T-helper 1 cell treated with Interleukin-12 subunit alpha and Interleukin-12 subunit beta and Interleukin-4 antibody, amounts not matched to agents 30 ng/mL and 1 ng/mL, for 36 hours (primary cell): ENCODE measurements around the gene EXOC3. TPM values are rescaled to one million over a fixed set of nuclear protein-coding genes. Genes with fewer than 3 reads are reported as not detected.

ENCODE experiments used
- intact Hi-C: fragments of 100-400 bp; cut with micrococcal nuclease; formaldehyde crosslinking; loops from one replicate; pipeline ENCODE4 v1.15.1; 2024
- total RNA-seq: library from RNA; stranded (reverse); gene quantifications from 2 replicates; pipeline ENCODE4 v1.2.3, GENCODE V29; 2022

Gene EXOC3
- total RNA-seq, 1 donor from 2014 or later: 89.9 TPM

DNA sequence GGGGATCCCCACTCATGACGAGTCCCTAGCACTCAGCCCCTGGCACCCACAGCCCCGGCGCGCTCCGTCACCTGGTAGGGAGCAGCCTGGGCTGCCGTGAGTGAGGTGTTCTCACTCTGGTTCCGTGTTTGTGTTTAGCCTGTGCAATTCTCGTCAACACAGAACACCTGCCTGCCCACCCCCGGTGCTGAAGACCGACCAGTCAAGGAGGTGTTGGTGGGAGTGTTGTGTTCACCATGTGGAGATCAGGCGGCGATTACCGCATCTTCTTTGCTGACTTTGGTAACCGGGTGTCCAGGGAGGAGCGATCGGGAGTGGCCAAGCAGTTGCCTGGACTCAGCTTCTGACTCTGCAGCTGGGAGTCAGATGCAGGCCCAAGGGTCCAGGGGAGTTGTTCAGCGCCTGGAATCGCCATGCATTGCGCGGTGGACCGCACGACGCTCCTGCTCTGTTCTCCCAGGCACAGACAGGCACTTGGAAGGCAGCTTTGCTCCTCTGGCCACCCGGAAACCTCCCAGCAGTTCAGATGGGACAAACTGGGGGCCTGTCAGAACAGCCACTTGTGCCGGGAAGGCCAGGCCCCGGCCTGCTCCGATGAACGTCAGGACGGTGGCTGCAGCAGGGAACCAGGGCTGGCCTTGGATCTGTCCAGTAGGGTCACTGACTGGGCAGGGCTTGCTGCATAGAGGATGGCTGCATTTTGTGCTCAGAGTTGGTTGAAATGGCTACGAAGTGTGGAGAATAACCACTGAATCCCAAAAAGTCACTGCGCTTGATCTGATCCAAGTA is 28.2 kb downstream of the EXOC3 start:
- intact Hi-C loops: loop anchor here (10.0 kb wide), 1 partner anchor 874 kb away; the partner anchor contains the start of gene CLPTM1L

DNA sequence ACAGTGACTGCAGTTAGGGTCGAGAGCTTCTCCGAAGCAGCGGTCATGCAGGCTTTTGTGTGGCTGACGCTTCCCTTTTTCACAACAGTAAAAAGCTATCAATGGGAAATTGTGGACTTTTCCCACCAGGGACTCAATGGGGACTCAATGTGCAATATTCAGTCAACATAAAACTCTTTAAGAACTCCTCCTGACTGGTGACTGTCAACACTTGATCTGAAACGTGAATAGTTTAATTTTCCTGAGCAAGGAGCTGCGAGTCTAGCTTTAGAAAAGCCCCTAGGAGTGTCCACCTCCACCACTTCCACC is 28.7 kb downstream of the EXOC3 start:
- intact Hi-C loops: loop anchor here (1.0 to 10.0 kb wide), 6 partner anchors 8 to 873 kb away; partner anchors contain the start of genes CCDC127, CLPTM1L, SDHA and TPPP

- intact Hi-C loops: loop anchor here (1.0 to 10.0 kb wide), 6 partner anchors 9 to 873 kb away; partner anchors contain the start of genes CCDC127, CLPTM1L, SDHA and TPPP
Measured at GRCh38 chr5:472076-472655, 29.2 kb downstream of the EXOC3 start.

DNA sequence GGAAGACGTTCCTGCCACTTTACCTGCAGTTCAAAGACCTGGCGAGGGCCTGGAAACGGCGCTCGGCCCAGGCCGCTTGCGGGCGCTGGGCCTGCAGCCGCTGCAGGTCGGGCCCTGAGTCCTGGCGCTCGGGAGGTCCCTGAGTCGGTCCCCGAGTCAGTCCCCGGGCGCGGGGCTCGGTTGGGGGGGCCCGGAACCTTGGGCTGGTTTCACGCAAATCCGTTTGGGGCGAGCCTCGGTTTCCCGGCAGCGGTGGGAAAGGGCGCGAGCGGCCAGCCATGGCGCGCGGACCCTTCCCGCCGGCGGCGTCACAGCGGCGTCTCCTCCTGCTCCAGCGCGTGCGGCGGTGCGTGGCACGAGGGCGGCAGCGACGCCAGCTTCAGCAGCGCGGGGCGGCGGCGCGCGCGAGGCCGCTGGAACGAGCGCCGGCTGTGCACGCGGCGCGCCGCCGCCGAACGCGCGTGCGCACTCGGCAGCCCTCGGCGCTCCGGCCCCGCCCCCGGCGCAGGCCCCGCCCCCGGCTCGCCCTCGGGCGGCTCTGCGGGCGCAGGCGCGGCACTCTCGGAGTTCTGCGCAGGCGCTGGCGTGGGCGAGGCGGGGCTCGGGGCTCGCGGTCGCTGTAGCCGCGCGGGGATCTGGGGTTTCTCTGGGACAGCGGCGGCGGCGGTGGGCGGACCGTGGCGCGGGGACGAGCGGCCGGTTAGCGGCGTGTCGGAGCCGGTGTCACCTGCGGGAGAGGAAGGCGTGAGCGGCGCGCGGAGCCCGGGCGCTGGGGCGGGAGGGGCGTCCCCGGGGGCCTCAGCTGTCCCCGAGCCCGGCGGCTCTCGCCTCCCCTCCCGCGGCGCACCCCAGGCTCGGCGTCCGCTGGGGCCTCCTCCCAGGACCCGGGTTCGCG is 29.9 kb downstream of the EXOC3 start:
- intact Hi-C loops: loop anchor here (1.0 to 10.0 kb wide), 8 partner anchors 10 to 872 kb away; partner anchors contain the start of genes CCDC127, CEP72, CLPTM1L and PDCD6

DNA sequence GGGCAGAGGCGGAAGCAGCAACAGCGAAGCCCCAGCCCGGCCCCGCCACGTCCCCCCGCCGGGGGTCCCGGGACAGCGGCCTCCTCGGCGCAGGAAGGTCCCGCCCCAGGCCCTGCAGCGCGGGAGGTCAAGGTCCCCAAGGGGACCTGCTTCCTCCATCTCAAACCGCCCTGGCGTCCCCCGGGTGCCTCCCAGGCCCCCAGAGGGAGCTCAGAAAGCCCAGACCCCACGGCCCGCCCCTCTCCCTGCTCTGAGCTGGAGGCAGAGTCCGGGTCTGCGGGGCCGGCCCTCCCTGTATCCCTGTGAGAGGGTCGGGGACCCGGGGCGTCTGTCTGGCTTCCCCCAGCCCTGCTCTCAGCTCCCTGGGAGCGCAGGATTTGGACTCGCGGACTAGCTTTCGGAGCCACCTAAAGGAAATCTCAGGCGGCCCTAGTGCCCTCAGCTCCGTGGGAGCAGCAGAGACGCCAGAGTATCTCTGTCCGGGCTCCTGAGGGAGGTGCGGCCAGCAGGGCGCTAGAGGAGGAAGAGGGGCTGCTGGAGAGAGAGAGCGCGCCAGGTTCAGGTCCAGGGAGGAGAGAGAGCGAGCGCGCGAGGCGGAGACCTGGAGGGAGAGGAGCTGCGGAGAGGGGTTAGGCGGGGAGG is 30.7 kb downstream of the EXOC3 start:
- intact Hi-C loops: loop anchor here (1.0 to 10.0 kb wide), 5 partner anchors 139 to 871 kb away; partner anchors contain the start of genes CCDC127, CEP72, CLPTM1L and PDCD6

DNA sequence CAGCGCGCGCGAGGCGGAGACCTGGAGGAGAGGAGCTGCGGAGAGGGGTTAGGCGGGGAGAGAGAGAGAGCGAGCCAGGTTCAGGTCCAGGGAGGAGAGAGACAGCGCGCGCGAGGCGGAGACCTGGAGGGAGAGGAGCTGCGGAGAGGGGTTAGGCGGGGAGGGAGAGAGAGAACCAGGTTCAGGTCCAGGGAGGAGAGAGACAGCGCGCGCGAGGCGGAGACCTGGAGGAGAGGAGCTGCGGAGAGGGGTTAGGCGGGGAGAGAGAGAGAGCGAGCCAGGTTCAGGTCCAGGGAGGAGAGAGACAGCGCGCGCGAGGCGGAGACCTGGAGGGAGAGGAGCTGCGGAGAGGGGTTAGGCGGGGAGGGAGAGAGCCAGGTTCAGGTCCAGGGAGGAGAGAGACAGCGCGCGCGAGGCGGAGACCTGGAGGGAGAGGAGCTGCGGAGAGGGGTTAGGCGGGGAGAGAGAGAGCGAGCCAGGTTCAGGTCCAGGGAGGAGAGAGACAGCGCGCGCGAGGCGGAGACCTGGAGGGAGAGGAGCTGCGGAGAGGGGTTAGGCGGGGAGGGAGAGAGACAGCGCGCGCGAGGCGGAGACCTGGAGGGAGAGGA is 31.4 kb downstream of the EXOC3 start:
- intact Hi-C loops: loop anchor here (10.0 kb wide), 1 partner anchor 870 kb away; the partner anchor contains the start of gene CLPTM1L

DNA sequence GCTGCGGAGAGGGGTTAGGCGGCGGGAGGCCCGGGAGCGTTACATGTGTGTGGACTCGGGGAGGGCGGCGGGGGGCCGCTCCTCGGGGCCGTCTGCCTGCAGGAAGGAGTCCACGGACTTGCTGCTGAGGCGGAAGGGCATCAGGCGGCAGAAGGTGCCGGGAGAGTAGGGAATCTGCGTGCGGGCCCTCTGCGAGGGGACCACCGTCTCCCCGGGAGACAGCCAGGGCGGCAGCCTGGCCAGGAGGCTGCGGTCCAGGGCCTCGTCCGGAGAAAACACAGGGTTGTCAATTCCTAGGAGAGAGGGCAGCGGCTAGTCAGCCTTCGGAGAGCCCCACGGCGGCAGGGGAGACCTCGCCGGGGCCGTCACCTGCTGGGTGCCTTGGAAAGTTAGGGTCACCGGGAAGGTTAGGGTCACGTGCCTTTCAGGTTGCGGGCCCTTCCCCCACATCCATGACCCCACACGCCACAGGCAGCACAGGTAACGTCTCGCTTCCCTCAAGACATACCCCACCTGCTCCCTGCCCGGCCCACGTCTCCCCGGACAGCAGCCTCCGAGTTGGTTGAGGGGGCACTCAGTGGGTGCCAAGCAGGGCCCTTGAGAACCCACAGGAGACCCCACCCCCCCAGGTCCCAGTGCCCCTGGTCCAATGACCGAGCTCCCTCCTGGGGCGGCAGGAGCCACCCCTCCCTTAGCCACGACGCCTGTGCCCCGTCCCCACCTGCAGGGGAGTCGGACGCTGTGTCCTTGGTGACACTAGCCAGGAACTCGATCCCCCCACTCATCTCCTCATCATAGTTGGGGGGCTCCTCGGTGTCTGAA is 32.1 kb downstream of the EXOC3 start:
- intact Hi-C loops: loop anchor here (10.0 kb wide), 1 partner anchor 870 kb away; the partner anchor contains the start of gene CLPTM1L

GRCh38 chr5:475704-476101 is 32.7 kb downstream of the EXOC3 start:
- intact Hi-C loops: loop anchor here (10.0 kb wide), 1 partner anchor 869 kb away; the partner anchor contains the start of gene CLPTM1L

GRCh38 chr5:476102-476813 is 33.3 kb downstream of the EXOC3 start:
- intact Hi-C loops: loop anchor here (10.0 kb wide), 1 partner anchor 869 kb away; the partner anchor contains the start of gene CLPTM1L

DNA sequence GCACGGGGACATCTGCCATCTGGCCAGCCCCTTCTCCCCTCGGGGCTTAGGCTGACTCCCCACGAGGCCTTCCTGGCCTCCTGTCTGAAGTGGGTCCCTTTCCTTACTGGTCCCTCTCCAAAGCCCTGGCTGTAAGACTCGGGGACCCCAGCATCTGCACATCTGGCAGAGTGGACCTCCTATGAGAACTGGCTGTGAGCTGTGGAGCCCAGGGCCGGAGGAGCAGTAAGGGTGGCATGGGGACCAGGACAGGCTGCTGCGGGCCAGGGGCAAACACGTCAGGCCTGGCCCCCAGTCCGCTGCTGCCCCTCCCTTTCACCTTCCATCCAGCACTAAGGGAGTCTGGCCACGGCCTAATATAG is 33.8 kb downstream of the EXOC3 start:
- intact Hi-C loops: loop anchor here (10.0 kb wide), 1 partner anchor 868 kb away; the partner anchor contains the start of gene CLPTM1L

DNA sequence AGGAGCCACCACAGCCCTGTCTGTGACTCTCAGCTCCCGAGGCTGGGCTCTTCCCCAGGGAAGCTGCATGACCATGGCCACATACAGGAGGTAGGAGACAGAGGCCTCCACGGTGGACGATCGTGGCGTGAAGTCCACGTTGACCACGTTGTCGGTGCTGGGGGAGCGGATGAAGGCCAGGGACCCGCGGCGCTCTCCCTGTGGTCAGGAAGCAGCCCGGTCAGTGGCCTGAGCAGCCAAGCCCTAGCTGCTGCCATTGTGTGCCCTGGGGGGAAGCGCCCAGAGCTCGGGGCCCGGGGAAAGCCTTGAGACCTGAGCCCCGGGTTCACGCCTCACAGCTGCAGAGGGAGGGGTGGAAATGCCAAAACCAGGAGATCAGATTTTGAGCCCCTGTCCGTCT is 34.3 kb downstream of the EXOC3 start:
- intact Hi-C loops: loop anchor here (10.0 kb wide), 1 partner anchor 868 kb away; the partner anchor contains the start of gene CLPTM1L

DNA sequence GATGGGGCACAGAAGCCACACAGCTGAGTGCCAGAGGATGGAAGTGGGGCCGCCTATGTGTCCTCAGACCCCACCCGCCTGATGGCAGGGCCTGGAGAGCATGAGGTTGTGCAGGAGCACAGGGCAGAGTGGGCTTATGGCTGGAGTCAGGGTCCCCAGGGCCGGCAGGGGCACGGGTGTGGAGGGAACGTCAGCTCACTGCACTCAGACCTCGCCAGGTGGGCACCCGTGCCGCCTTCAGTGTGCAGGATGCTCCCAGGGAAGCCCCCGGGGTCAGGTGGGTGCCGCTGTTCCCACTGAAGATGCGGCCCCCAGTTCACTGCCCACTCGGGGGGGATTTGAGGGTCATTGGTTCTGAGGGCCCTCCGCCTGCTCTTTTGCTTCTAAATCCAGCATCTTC is 34.9 kb downstream of the EXOC3 start:
- intact Hi-C loops: loop anchor here (10.0 kb wide), 1 partner anchor 867 kb away; the partner anchor contains the start of gene CLPTM1L

DNA sequence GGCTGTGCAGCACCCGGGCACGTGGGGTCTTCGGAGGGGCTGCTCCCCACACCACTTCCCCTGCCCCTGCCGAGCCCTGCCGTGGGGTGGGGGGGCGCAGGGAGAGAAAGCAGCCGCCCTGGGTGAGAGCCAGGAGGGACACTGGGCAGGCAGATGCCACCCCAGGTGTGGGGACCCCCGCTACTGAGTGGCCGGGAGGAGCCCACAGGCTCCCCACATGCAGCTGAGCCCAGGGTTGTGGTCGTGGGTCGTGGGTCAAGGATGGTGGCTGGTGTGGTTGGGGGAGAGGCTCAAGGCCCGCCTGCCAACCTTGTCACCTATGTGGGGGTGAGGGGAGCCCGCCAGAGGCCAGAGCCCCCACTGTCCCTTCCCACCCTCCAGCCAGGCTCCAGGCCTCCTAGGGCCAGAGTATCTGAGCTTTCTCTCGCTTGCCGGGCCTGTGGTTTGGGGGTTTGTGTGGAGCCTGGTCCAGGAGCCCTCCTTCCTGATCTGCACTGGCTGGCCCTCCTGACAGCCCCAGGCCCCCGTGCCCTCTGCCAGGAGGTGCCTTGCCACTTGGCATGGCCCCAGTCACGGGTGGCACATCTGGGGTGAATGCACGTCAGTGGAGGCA is 35.5 kb downstream of the EXOC3 start:
- intact Hi-C loops: loop anchor here (10.0 kb wide), 1 partner anchor 866 kb away; the partner anchor contains the start of gene CLPTM1L

- intact Hi-C loops: loop anchor here (10.0 kb wide), 1 partner anchor 866 kb away; the partner anchor contains the start of gene CLPTM1L
Measured at GRCh38 chr5:478982-479535, 36.1 kb downstream of the EXOC3 start.

GRCh38 chr5:479566-480319 is 36.8 kb downstream of the EXOC3 start:
- intact Hi-C loops: loop anchor here (10.0 kb wide), 1 partner anchor 865 kb away; the partner anchor contains the start of gene CLPTM1L

DNA sequence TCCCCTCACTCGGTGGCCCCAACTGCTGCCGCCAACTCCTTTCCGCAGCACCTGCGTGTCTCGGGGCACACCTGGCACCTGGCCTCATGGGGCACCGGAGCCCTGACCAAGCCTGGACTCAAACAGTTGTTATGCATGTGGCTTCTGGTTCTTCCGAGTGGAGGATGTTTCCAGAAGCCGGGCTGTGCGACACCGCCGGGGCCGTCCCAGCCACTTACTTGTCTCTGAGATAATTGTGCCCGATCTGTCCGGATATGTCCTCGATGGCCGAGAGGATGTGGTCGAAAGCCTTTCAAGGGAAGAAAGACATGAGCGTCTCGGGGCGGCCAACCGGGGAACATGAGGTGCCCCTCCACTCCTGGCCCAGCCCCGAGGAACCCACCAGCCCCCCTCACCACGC is 38.4 kb downstream of the EXOC3 start:
- intact Hi-C loops: no loop called here

DNA sequence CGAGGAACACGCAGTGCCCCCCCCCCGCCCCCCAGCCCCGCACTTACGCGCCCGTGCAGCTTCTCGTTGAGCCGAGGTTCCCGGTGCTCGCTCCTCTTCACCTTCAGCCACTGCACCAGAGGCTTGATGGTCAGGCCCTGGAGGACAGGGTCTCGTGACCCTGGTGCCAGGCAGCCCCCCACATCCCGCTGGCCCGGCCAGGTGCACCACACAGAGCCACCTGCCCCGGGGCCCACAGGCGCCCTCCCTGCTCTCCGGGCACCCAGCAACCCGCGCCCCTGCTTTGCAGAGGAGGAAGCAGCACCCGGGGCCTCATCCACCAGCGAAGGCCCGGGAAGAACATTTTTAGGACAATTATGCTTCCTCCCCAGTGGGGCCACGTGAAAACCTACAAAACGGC is 39.0 kb downstream of the EXOC3 start:
- intact Hi-C loops: no loop called here
